ENCODE data around the gene TNIK.

DNA sequence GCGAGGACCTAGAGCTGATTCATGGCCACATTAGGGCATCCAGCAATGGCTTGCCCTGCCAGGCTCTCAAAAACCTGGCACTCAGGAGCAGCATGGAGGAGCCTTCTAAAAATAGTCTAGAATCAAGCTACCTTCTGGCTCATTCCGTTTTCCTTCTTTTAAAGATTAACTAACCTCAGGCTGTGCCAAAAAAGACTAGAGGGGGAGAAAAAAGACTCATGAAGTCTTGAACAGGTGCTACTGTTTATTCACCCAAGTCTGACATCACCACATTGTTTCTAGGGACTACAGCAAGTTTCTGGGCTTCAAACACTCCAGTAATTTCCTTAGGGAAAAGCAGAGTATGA, 125.8 kb downstream of the TNIK start:
- TF ChIP-seq POLR2AphosphoS5 (IDR thresholded peaks at IDR 0.05; ENCODE audit: low read depth, low read length) (no peak), POLR2A (IDR thresholded peaks at IDR 0.05; ENCODE audit: low read depth, low read length) (no peak), TAF1 (IDR thresholded peaks at IDR 0.05; ENCODE audit: low read depth, low read length) (no peak), PAX5 (IDR thresholded peaks at IDR 0.05; ENCODE audit: insufficient read depth, low read length, severe bottlenecking) (no peak), POU2F2 (IDR thresholded peaks at IDR 0.05; ENCODE audit: low read depth, low read length) (no peak)

All from GM12891 (cell line).